Neural cell (in vitro differentiated cells): Measurements from ENCODE around the gene ANKRD60. TPM values are rescaled to one million over a fixed set of nuclear protein-coding genes. Genes with fewer than 3 reads are reported as not detected.

Experiments
- H2AFZ ChIP-seq: fragments of 200-600, 300-800 bp; sonication (generic), shearing (Covaris generic); 2 replicates; pipeline ENCODE4 v1.6.0; 2014; ENCODE audit warnings: low read depth, mild to moderate bottlenecking, antibody characterized with exemption, low read length, moderate library complexity
- H3F3A ChIP-seq: fragments of 200-600 bp; shearing (Covaris generic); 2 replicates; pipeline ENCODE4 v1.6.1; 2016; ENCODE audit warnings: mild to moderate bottlenecking, moderate library complexity, mixed read lengths, antibody characterized with exemption, low read length; ENCODE audit not compliant: insufficient read depth, poor library complexity, severe bottlenecking
- H3K27ac ChIP-seq: fragments of 200-600, 300-800 bp; sonication (generic), shearing (Covaris generic); 2 replicates; pipeline ENCODE4 v1.5.1; 2014; ENCODE audit warnings: mild to moderate bottlenecking, low read length, moderate library complexity
- H3K27me3 ChIP-seq: fragments of 300-800, 200-600 bp; sonication (generic), shearing (Covaris generic); 2 replicates; pipeline ENCODE4 v1.6.0; 2014; ENCODE audit warnings: mild to moderate bottlenecking, low read depth, low read length, moderate library complexity; ENCODE audit not compliant: insufficient read depth
- H3K36me3 ChIP-seq: fragments of 300-800, 200-600 bp; sonication (generic), shearing (Covaris generic); 2 replicates; pipeline ENCODE4 v1.5.1; 2014; ENCODE audit warnings: mild to moderate bottlenecking, antibody characterized with exemption, low read length, moderate library complexity; ENCODE audit not compliant: insufficient read depth
- H3K4me2 ChIP-seq: fragments of 300-800, 200-600 bp; sonication (generic), shearing (Covaris generic); 2 replicates; pipeline ENCODE4 v1.6.0; 2014; ENCODE audit warnings: mild to moderate bottlenecking, low read length
- H3K4me3 ChIP-seq: fragments of 300-800, 200-600 bp; sonication (generic), shearing (Covaris generic); 2 replicates; pipeline ENCODE4 v1.5.1; 2014; ENCODE audit warnings: mild to moderate bottlenecking, low read length, moderate library complexity
- H3K79me2 ChIP-seq: fragments of 200-600 bp; shearing (Covaris generic); replicated peaks from 2 replicates; pipeline ENCODE4 v1.6.0; 2014; ENCODE audit warnings: mild to moderate bottlenecking, low read length, moderate library complexity; ENCODE audit not compliant: insufficient read depth
- H3K9ac ChIP-seq: fragments of 300-800, 200-600 bp; sonication (generic), shearing (Covaris generic); 2 replicates; pipeline ENCODE4 v1.6.1; 2016; ENCODE audit warnings: mild to moderate bottlenecking, low read length, mixed read lengths
- H3K9me2 ChIP-seq: fragments of 200-600 bp; shearing (Covaris generic); 2 replicates; pipeline ENCODE4 v1.6.1; 2016; ENCODE audit warnings: mild to moderate bottlenecking, low read length, mixed read lengths; ENCODE audit not compliant: insufficient read depth
- H3K9me3 ChIP-seq: fragments of 200-600, 300-800 bp; sonication (generic), shearing (Covaris generic); 2 replicates; pipeline ENCODE4 v1.6.1; 2016; ENCODE audit warnings: mild to moderate bottlenecking, mixed run types, low read length, moderate library complexity, mixed read lengths
- H4K20me1 ChIP-seq: fragments of 200-600 bp; shearing (Covaris generic); 2 replicates; pipeline ENCODE4 v1.6.1; 2016; ENCODE audit warnings: mild to moderate bottlenecking, mixed run types; ENCODE audit not compliant: insufficient read depth
- CTCF ChIP-seq: fragments of 450-650 bp; IDR thresholded peaks from 2 replicates; pipeline ENCODE4 v1.5.1; 2014; ENCODE audit warnings: antibody characterized with exemption, mild to moderate bottlenecking, moderate library complexity; ENCODE audit not compliant: poor library complexity, severe bottlenecking
- EP300 ChIP-seq: fragments of 450-650 bp; conservative IDR thresholded peaks from 2 replicates; pipeline ENCODE4 v1.6.1; 2014; ENCODE audit warnings: antibody characterized with exemption, mild to moderate bottlenecking, moderate library complexity; ENCODE audit not compliant: poor library complexity, severe bottlenecking
- EZH2 ChIP-seq: fragments of 200-600, 300-800 bp; shearing (Covaris generic), sonication (generic); IDR thresholded peaks from 2 replicates; pipeline ENCODE4 v1.6.1; 2014; ENCODE audit warnings: antibody characterized with exemption, low read length, borderline replicate concordance, mild to moderate bottlenecking; ENCODE audit not compliant: insufficient read depth, poor library complexity, severe bottlenecking
- MXI1 ChIP-seq: fragments of 450-650 bp; conservative IDR thresholded peaks from 2 replicates; pipeline ENCODE4 v1.6.1; 2014; ENCODE audit warnings: antibody characterized with exemption, mild to moderate bottlenecking; ENCODE audit not compliant: poor library complexity, severe bottlenecking
- POLR2AphosphoS5 ChIP-seq: IDR thresholded peaks from 2 replicates; pipeline ENCODE4 v1.6.1; 2012
- RAD21 ChIP-seq: fragments of 450-650 bp; conservative IDR thresholded peaks from 2 replicates; pipeline ENCODE4 v1.6.1; 2014; ENCODE audit warnings: antibody characterized with exemption, mild to moderate bottlenecking, moderate library complexity
- REST ChIP-seq: IDR thresholded peaks from 2 replicates; pipeline ENCODE4 v1.6.1; 2012; ENCODE audit warnings: borderline replicate concordance
- SMC3 ChIP-seq: fragments of 450-650 bp; conservative IDR thresholded peaks from 2 replicates; pipeline ENCODE4 v1.6.1; 2014; ENCODE audit warnings: antibody characterized with exemption, mild to moderate bottlenecking, moderate library complexity; ENCODE audit not compliant: poor library complexity
- TAF1 ChIP-seq: IDR thresholded peaks from 2 replicates; pipeline ENCODE4 v1.6.1; 2012; ENCODE audit warnings: low read depth
- polyA plus RNA-seq: library from polyadenylated mRNA; depleted of rRNA; stranded (reverse); fragments of >200 nt; gene quantifications from 2 replicates; pipeline ENCODE4 v1.2.3, GENCODE V29; 2014

ANKRD60 gene
- polyA plus RNA-seq, 1 donor from 2014 or later = not detected

- no peaks in the 10 kb centered on the region for H4K20me1 ChIP-seq
- no peaks in the 10 kb centered on the region for H3K36me3 ChIP-seq
- no peak overlapping the region for H3K4me2 ChIP-seq
- no peak overlapping the region for H2AFZ ChIP-seq
- H3K79me2 ChIP-seq = no peaks in the 10 kb centered on the region
- TF ChIP-seq REST = no peak
- TF ChIP-seq SMC3 = no peak
- no peak for TF ChIP-seq RAD21
- TF ChIP-seq CTCF = no peak
- no peak for TF ChIP-seq TAF1
- no peak for TF ChIP-seq MXI1
- no peak for TF ChIP-seq EZH2
- no peak for TF ChIP-seq POLR2AphosphoS5
- TF ChIP-seq EP300 = no peak
- no peak overlapping the region for H3K4me3 ChIP-seq
- no peaks in the 10 kb centered on the region for H3K9me2 ChIP-seq
- no peaks in the 10 kb centered on the region for H3K27me3 ChIP-seq
- no peaks in the 10 kb centered on the region for H3K9me3 ChIP-seq
- no peak overlapping the region for H3K27ac ChIP-seq
- H3K9ac ChIP-seq = no peak overlapping the region
- no peaks in the 10 kb centered on the region for H3F3A ChIP-seq
Observed at GRCh38 chr20:58218665-58219341, 9.7 kb downstream of the ANKRD60 start.

- Histone ChIP-seq H3K9ac (no peak overlapping the region), H3K27me3 (no peaks in the 10 kb centered on the region), H2AFZ (no peak overlapping the region), H3K9me2 (no peaks in the 10 kb centered on the region), H4K20me1 (no peaks in the 10 kb centered on the region), H3K79me2 (no peaks in the 10 kb centered on the region), H3K4me2 (no peak overlapping the region), H3K4me3 (no peak overlapping the region), H3K27ac (no peak overlapping the region), H3K9me3 (no peaks in the 10 kb centered on the region), H3F3A (no peaks in the 10 kb centered on the region), H3K36me3 (no peaks in the 10 kb centered on the region)
- no peak for TF ChIP-seq EP300
- no peak for TF ChIP-seq POLR2AphosphoS5
- TF ChIP-seq MXI1 = no peak
- no peak for TF ChIP-seq REST
- no peak for TF ChIP-seq RAD21
- no peak for TF ChIP-seq SMC3
- TF ChIP-seq TAF1 = no peak
- TF ChIP-seq EZH2 = no peak
- TF ChIP-seq CTCF = no peak
Observed at GRCh38 chr20:58216334-58216733, 12.1 kb downstream of the ANKRD60 start.
